Kidney epithelial cell (primary cell): ENCODE measurements around the gene SHH. TPM values are rescaled to one million over a fixed set of nuclear protein-coding genes. Genes with fewer than 3 reads are reported as not detected.

Source experiments
- DNase-seq: peaks from one replicate; pipeline ENCODE4 v3.0.0-alpha.2; 2010; ENCODE audit warnings: low read depth
- H3K27me3 ChIP-seq: 2 replicates; pipeline ENCODE4 v1.6.0; 2011; ENCODE audit warnings: low read length; ENCODE audit not compliant: control insufficient read depth, insufficient read depth
- H3K36me3 ChIP-seq: 2 replicates; pipeline ENCODE4 v1.5.1; 2011; ENCODE audit warnings: low read length; ENCODE audit not compliant: control insufficient read depth, insufficient read depth
- H3K4me3 ChIP-seq: 2 replicates; pipeline ENCODE4 v1.5.1; 2011; ENCODE audit warnings: low read depth, mild to moderate bottlenecking, control low read depth, low read length
- total RNA-seq: library from RNA; depleted of rRNA; stranded (reverse); fragments of >200 nt; gene quantifications from 2 replicates; pipeline ENCODE4 v1.2.3, GENCODE V29; 2015
- TF ChIP-seq, protein P1 (sequence below): IDR thresholded peaks from 2 replicates; pipeline ENCODE4 v1.5.1; 2011; ENCODE audit warnings: mild to moderate bottlenecking, moderate library complexity, low read length, control low read depth, inconsistent platforms; ENCODE audit not compliant: insufficient read depth, poor library complexity, severe bottlenecking

Gene SHH
- total RNA-seq, 1 donor from 2014 or later, result 2.8 TPM

DNA sequence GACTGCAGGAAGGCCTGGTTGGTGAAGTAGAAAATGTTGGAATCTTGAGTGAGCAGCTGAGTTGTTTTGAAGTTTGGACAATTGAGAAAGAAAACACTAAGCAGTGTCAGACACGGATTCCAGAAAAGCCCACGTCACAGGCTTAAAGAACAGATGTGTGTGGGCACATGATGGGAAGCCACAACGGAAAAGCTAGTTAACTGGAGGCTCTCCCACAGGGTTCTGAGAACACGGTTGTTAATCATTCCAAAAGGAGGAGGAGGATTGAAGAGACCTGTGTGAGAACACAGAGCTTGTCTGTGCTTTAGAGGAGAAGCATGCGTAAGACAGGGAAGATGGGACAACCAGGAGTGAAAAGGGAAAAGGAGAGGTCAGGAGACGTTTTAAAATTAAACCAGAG, 42.6 kb downstream of the SHH start:
- TF ChIP-seq, protein P1, sequence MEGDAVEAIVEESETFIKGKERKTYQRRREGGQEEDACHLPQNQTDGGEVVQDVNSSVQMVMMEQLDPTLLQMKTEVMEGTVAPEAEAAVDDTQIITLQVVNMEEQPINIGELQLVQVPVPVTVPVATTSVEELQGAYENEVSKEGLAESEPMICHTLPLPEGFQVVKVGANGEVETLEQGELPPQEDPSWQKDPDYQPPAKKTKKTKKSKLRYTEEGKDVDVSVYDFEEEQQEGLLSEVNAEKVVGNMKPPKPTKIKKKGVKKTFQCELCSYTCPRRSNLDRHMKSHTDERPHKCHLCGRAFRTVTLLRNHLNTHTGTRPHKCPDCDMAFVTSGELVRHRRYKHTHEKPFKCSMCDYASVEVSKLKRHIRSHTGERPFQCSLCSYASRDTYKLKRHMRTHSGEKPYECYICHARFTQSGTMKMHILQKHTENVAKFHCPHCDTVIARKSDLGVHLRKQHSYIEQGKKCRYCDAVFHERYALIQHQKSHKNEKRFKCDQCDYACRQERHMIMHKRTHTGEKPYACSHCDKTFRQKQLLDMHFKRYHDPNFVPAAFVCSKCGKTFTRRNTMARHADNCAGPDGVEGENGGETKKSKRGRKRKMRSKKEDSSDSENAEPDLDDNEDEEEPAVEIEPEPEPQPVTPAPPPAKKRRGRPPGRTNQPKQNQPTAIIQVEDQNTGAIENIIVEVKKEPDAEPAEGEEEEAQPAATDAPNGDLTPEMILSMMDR, result no peak
- Histone ChIP-seq H3K36me3 (peaks cover 3% of the 10 kb centered on the region), H3K4me3 (no peak overlapping the region), H3K27me3 (no peaks in the 10 kb centered on the region)
- DNase-seq, result peak; percentile 73

DNA sequence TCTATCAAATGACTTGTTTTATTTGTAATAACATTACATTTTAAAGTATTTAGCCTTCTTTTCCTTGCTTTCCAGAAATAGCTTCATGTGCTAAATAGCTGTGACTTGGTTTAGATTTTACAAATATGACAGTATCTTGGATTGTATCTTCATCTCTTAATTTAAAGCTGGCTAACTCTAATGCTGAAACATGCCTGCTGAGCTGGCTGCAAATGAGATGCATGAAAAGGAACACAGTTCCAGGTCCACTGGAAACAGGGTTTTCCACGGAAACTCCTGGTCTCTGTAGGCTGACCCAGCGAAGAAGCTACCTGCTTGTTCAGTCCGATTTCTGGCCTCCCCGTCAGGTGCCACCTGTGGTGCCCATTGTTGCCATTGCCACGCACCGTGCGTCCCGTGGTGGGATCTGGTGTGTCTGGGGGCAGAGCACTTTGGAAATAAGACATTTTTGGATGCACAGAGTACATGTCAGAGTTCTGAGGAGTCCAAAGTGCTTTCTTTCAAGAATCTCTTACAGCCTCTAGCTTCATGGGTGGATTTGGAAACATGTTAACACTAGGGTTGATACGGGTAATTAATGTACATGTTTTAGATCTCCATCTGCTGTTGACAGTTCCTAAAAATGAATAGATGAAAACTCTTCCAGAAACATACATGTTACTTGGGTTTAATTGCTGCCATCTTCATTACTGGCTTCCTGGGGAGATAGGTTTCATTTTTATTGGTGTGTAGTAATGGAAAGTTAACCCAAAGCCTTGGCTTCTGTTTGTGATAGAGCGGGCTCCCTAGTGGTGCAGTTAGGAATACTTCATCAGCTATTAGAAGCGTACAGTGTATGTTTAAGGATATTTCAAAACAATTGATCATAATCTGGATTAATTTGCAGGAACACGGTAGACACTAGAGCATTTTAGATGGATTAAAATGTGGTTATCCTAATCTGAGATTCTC, 45.0 kb downstream of the SHH start:
- Histone ChIP-seq H3K27me3 (no peaks in the 10 kb centered on the region), H3K36me3 (peaks cover 3% of the 10 kb centered on the region), H3K4me3 (no peak overlapping the region)
- DNase-seq, result no peak
- TF ChIP-seq, protein P1, result no peak

DNA sequence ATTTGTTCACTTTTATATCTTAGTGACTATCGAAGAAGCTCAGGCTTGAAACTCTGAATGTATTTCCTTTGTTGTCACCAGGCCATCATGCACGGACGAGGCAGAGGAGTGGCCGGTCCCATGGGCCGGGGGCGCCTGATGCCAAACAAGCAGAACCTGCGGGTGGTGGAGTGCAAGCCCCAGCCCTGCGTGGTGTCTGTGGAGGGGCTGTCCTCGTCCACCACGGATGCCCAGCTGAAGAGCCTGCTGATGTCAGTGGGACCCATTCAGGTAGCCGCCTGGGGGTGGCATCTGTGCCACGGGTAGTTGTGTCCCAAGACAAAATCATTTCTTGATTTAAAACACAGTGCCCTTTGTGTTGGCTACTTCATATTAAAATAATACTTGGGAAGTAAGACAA, 45.9 kb downstream of the SHH start:
- DNase-seq, result no peak
- TF ChIP-seq, protein P1, result no peak
- Histone ChIP-seq H3K4me3 (no peak overlapping the region), H3K27me3 (no peaks in the 10 kb centered on the region), H3K36me3 (peaks cover 3% of the 10 kb centered on the region)

DNA sequence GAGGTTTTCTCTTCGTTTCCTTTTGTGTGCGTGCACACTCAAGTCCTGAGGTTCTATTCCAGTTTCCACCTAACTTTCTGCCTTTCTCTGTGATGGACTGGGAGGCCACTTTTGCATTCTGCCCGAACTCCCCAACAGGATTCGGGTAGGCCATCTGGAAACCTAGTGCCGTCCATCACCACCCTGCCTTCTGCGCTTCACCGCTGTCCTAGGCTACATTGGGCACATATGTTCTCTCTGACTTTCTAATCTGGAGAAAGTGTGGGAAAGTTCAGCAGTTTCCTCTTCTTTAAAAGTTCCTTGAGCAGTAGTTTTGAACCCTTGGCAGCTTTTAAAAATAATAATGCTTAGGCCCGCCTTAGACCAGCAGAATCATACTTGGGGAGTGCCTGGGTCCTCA, 46.8 kb downstream of the SHH start:
- H3K36me3 ChIP-seq, result peaks cover 3% of the 10 kb centered on the region
- no peak for DNase-seq
- H3K4me3 ChIP-seq, result no peak overlapping the region
- TF ChIP-seq, protein P1, result no peak
- H3K27me3 ChIP-seq, result no peaks in the 10 kb centered on the region

DNA sequence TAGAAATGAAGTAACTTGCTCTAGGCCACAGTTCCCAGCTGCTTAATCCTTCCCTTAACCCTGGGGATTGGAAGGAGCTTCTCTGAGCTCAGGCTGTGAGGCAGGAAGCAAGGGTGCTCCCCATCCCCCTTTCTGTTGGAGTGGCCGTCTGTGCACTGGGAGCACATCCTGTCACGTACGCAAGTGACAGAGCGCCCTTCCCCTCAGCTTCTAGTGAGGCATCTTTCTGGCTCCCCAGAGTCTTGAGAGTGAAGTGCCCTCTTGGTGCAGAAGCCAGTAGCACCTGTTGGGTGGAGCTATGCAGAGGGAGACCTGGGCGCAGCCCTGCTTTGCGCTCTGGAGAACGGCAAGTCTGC, 47.8 kb downstream of the SHH start:
- no peak for DNase-seq
- TF ChIP-seq, protein P1, result no peak
- peaks cover 4% of the 10 kb centered on the region for H3K36me3 ChIP-seq
- no peak overlapping the region for H3K4me3 ChIP-seq
- H3K27me3 ChIP-seq, result no peaks in the 10 kb centered on the region
